H1 (cell line): ENCODE data around the gene FSIP1. TPM values are rescaled to one million over a fixed set of nuclear protein-coding genes. Genes with fewer than 3 reads are reported as not detected.

Source experiments
- CTCF ChIA-PET: fragments of 300-600 bp; sonication (Branson Sonifier 250); formaldehyde crosslinking; loops from one replicate; lab custom pipeline; 2021; ENCODE audit not compliant: partially characterized antibody; lab: Charles Lee
- POLR2A ChIA-PET: fragments of 300-600 bp; sonication (Branson Sonifier 250); formaldehyde crosslinking; loops from one replicate; lab custom pipeline; 2021; ENCODE audit warnings: inconsistent platforms; ENCODE audit not compliant: partially characterized antibody; lab: Charles Lee
- DNase-seq, 2 experiments: peaks; one replicate each; pipeline versions ENCODE4 v3.0.0 to v3.0.0-alpha.2; 2010 to 2022; ENCODE audit warnings: low spot score in 2 of 2, low read depth in 1 of 2, mixed read lengths in 1 of 2
- FAIRE-seq: peaks from 2 replicates; lab custom pipeline; 2011; peaks lifted over from hg19 to GRCh38; lab: Jason Lieb, UNC
- H2AFZ ChIP-seq: 2 replicates; pipeline ENCODE4 v1.8.1; 2012; ENCODE audit warnings: low read length, inconsistent platforms
- H2AK5ac ChIP-seq: 2 replicates; pipeline ENCODE4 v1.6.1; 2013; ENCODE audit warnings: low read depth, low read length
- H2BK120ac ChIP-seq: replicated peaks from 2 replicates; pipeline ENCODE3; 2013; ENCODE audit warnings: low read depth, low read length, inconsistent platforms
- H2BK12ac ChIP-seq: 2 replicates; pipeline ENCODE4 v1.6.1; 2013; ENCODE audit warnings: low read depth, low read length
- H2BK15ac ChIP-seq: 2 replicates; pipeline ENCODE4 v1.6.1; 2013; ENCODE audit warnings: low read length
- H2BK20ac ChIP-seq: 2 replicates; pipeline ENCODE4 v1.6.1; 2013; ENCODE audit warnings: low read length
- H2BK5ac ChIP-seq: 2 replicates; pipeline ENCODE4 v1.6.1; 2013; ENCODE audit warnings: low read depth, low read length
- H3K14ac ChIP-seq: 2 replicates; pipeline ENCODE4 v1.6.1; 2013; ENCODE audit warnings: inconsistent platforms; ENCODE audit not compliant: insufficient read length
- H3K18ac ChIP-seq: 2 replicates; pipeline ENCODE4 v1.6.1; 2013; ENCODE audit warnings: low read length; ENCODE audit errors: extremely low read depth
- H3K23ac ChIP-seq: 2 replicates; pipeline ENCODE4 v1.6.1; 2013; ENCODE audit warnings: inconsistent platforms; ENCODE audit not compliant: insufficient read length
- H3K23me2 ChIP-seq: 2 replicates; pipeline ENCODE4 v1.6.1; 2013; ENCODE audit warnings: low read depth, low read length
- H3K27ac ChIP-seq: 2 replicates; pipeline ENCODE4 v1.6.1; 2011; ENCODE audit warnings: low read depth, low read length, inconsistent platforms
- H3K27me3 ChIP-seq, 4 experiments: replicated peaks in 1 of 4; 1 replicate in 1 of 4; 2 replicates in 3 of 4; pipeline versions ENCODE4 v1.6.1 to v1.8.1; 2011 to 2013; ENCODE audit warnings: low read length in 3 of 4, mild to moderate bottlenecking in 3 of 4, inconsistent platforms in 2 of 4, mixed read lengths in 2 of 4, moderate library complexity in 1 of 4; ENCODE audit not compliant: control insufficient read depth in 3 of 4, insufficient read depth in 3 of 4; ENCODE audit errors: extremely low read depth in 1 of 4
- H3K36me3 ChIP-seq, 4 experiments: 2 replicates each; pipeline versions ENCODE4 v1.6.1 to v1.8.1; 2011 to 2013; ENCODE audit warnings: mild to moderate bottlenecking in 4 of 4, low read length in 3 of 4, moderate library complexity in 2 of 4, control low read depth in 1 of 4, inconsistent platforms in 1 of 4; ENCODE audit not compliant: insufficient read depth in 4 of 4, control insufficient read depth in 2 of 4
- H3K4ac ChIP-seq: replicated peaks from 2 replicates; pipeline ENCODE3; 2013; ENCODE audit warnings: low read length, low read depth, mixed read lengths, inconsistent platforms; ENCODE audit not compliant: insufficient read length
- H3K4me1 ChIP-seq, 4 experiments: replicated peaks in 1 of 4; 1 replicate in 1 of 4; 2 replicates in 3 of 4; pipeline versions ENCODE4 v1.6.1 to v1.8.1; 2011 to 2013; ENCODE audit warnings: low read length in 3 of 4, inconsistent platforms in 2 of 4, mixed read lengths in 1 of 4; ENCODE audit not compliant: insufficient read depth in 4 of 4, control insufficient read depth in 3 of 4
- H3K4me2 ChIP-seq, 2 experiments: 2 replicates each; pipeline versions ENCODE4 v1.6.1 to v1.8.1; 2011 to 2013; ENCODE audit warnings: low read depth in 2 of 2, low read length in 2 of 2, control low read depth in 1 of 2, inconsistent platforms in 1 of 2, mild to moderate bottlenecking in 1 of 2; ENCODE audit not compliant: insufficient read depth in 1 of 2
- H3K4me3 ChIP-seq, 4 experiments: fragments of 200-600, 300-600 bp in 1 of 4; sonication (generic), shearing (Covaris generic), sonication (Bioruptor Twin) in 1 of 4; 2 replicates each; pipeline versions ENCODE4 v1.5.1 to v1.8.1; 2011 to 2016; ENCODE audit warnings: low read length in 4 of 4, low read depth in 3 of 4, control low read depth in 2 of 4, inconsistent platforms in 2 of 4, mild to moderate bottlenecking in 2 of 4, mixed read lengths in 1 of 4, moderate library complexity in 1 of 4; ENCODE audit not compliant: insufficient read depth in 2 of 4; ENCODE audit errors: extremely low read depth in 1 of 4
- H3K56ac ChIP-seq: replicated peaks from 2 replicates; pipeline ENCODE3; 2013; ENCODE audit warnings: low read depth, mild to moderate bottlenecking, mixed read lengths, low read length, inconsistent platforms; ENCODE audit not compliant: insufficient read length
- H3K79me1 ChIP-seq: 2 replicates; pipeline ENCODE4 v1.6.1; 2013; ENCODE audit warnings: low read depth, low read length, control low read depth
- H3K79me2 ChIP-seq, 2 experiments: 2 replicates each; pipeline versions ENCODE4 v1.6.1 to v1.8.1; 2012 to 2013; ENCODE audit warnings: low read length in 2 of 2, mild to moderate bottlenecking in 2 of 2, inconsistent platforms in 1 of 2; ENCODE audit not compliant: insufficient read depth in 2 of 2, control insufficient read depth in 1 of 2
- H3K9ac ChIP-seq, 4 experiments: replicated peaks in 1 of 4; 1 replicate in 1 of 4; 2 replicates in 3 of 4; pipeline versions ENCODE4 v1.6.1 to v1.8.1; 2011 to 2013; ENCODE audit warnings: low read depth in 3 of 4, low read length in 3 of 4, control low read depth in 2 of 4, mild to moderate bottlenecking in 2 of 4, moderate library complexity in 2 of 4, inconsistent platforms in 1 of 4; ENCODE audit errors: extremely low read depth in 1 of 4
- H3K9me3 ChIP-seq, 2 experiments: 2 replicates each; pipeline versions ENCODE4 v1.6.1 to v1.8.1; 2012 to 2013; ENCODE audit warnings: mild to moderate bottlenecking in 2 of 2, moderate library complexity in 2 of 2, control low read depth in 1 of 2, inconsistent platforms in 1 of 2, low read depth in 1 of 2, low read length in 1 of 2, mixed read lengths in 1 of 2; ENCODE audit not compliant: insufficient read depth in 2 of 2
- H4K20me1 ChIP-seq, 2 experiments: replicated peaks in 1 of 2; 2 replicates each; pipeline versions ENCODE3 to v1.8.1; 2011 to 2013; ENCODE audit warnings: inconsistent platforms in 2 of 2, low read length in 2 of 2, mild to moderate bottlenecking in 1 of 2; ENCODE audit not compliant: insufficient read depth in 2 of 2, control insufficient read depth in 1 of 2
- H4K5ac ChIP-seq: 2 replicates; pipeline ENCODE4 v1.6.1; 2013; ENCODE audit warnings: low read length, low read depth, mixed read lengths, inconsistent platforms; ENCODE audit not compliant: insufficient read length
- H4K8ac ChIP-seq: 2 replicates; pipeline ENCODE4 v1.8.0; 2013; ENCODE audit warnings: mild to moderate bottlenecking, moderate library complexity, low read length, inconsistent platforms; ENCODE audit not compliant: insufficient read depth; ENCODE audit errors: extremely low read depth
- H4K91ac ChIP-seq: replicated peaks from 2 replicates; pipeline ENCODE3; 2013; ENCODE audit warnings: low read length, mixed read lengths, inconsistent platforms; ENCODE audit not compliant: insufficient read length
- RBBP5 ChIP-seq: IDR thresholded peaks from 2 replicates; pipeline ENCODE4 v1.7.1; 2012; ENCODE audit warnings: low read depth, mild to moderate bottlenecking, inconsistent platforms, low read length, moderate library complexity, borderline replicate concordance
- RFX5 ChIP-seq: IDR thresholded peaks from 2 replicates; pipeline ENCODE4 v1.6.1; 2011; ENCODE audit warnings: low read depth, low read length, improper control_type of control experiment, borderline replicate concordance
- SRF ChIP-seq: IDR thresholded peaks from 2 replicates; pipeline ENCODE4 v1.6.1; 2011; ENCODE audit warnings: mild to moderate bottlenecking, low read depth, low read length, moderate library complexity
- YY1 ChIP-seq: IDR thresholded peaks from 2 replicates; pipeline ENCODE4 v1.6.1; 2011; ENCODE audit warnings: low read depth, mild to moderate bottlenecking, low read length
- WGBS, 2 experiments: shearing (Covaris generic) in 1 of 2; methylation state at CpG; one replicate each; pipeline versions ENCODE4 v1.1.6 to v1.1.7; 2013 to 2015; ENCODE audit warnings: low lambda C conversion rate in 2 of 2, mixed read lengths in 2 of 2, inconsistent platforms in 1 of 2, low coverage in 1 of 2, missing lambda C conversion rate in 1 of 2; ENCODE audit not compliant: insufficient replicate concordance in 2 of 2, insufficient coverage in 1 of 2, insufficient read length in 1 of 2; ENCODE audit errors: extremely low coverage in 1 of 2, missing lambda C conversion rate in 1 of 2; 5-methylcytosine and 5-hydroxymethylcytosine counted together
- polyA plus RNA-seq, 7 experiments: library from polyadenylated mRNA; depleted of rRNA in 3 of 7; stranded (reverse) in 5 of 7; unstranded in 2 of 7; fragments of >200 nt in 5 of 7; fragments of 200-250 nt in 2 of 7; gene quantifications; 1 replicate in 5 of 7; 2 replicates in 1 of 7; 4 replicates in 1 of 7; pipeline versions ENCODE4 v1.2.1 to v1.2.3, GENCODE V29; 2011 to 2013; ENCODE audit warnings: missing spikeins in 2 of 7, mixed read lengths in 2 of 7
- total RNA-seq: library from RNA; stranded (reverse); fragmentation: NEBNext Ultra II Directional; extraction: Animal tissue kit (Norgen Biotek cat#: 25700); gene quantifications from 2 replicates; pipeline ENCODE4 v1.2.1, GENCODE V29; 2021

Gene FSIP1
- total and polyA plus RNA-seq, 2 of the 8 experiments (the other 6 are each of a cell fraction or from before 2014, with no cell fraction given), result 0.18 to 1.3 TPM

DNA sequence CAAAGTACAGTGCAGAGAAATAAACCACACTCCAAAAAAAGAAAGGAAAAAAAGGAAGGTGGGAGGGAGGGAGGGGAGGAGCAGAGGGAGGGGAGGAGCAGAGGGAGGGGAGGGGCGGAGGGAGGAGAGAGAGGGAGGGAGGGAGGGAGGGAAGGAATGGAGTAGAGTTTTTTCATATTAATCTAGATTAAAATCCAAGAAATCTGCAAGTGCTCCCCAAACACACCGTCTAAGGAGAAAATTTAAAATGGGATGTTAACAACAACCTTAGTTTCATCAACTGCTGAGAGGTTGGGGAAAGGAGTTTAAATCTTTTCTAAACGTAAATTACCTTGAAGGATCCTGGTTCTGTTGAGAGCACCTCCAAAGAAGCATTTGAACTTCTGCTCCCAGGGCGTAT is 6.6 kb downstream of the FSIP1 start:
- DNase-seq (no peak), FAIRE-seq (no peak)
- Histone ChIP-seq H3K4ac (no peak overlapping the region), H3K4me2 (no peak overlapping the region), H4K91ac (no peak overlapping the region), H3K36me3 (no peaks in the 10 kb centered on the region), H2BK12ac (no peak overlapping the region), H3K14ac (no peak overlapping the region), H2BK15ac (no peak overlapping the region), H3K9me3 (no peaks in the 10 kb centered on the region), H3K27ac (no peak overlapping the region), H2AFZ (no peak overlapping the region), H3K79me1 (no peaks in the 10 kb centered on the region), H4K5ac (peak overlapping the region; percentile 2), H4K8ac (no peak overlapping the region), H3K9ac (no peak overlapping the region), H2BK5ac (no peak overlapping the region), H3K18ac (no peak overlapping the region), H3K23me2 (no peaks in the 10 kb centered on the region), H2BK120ac (no peak overlapping the region), H4K20me1 (no peaks in the 10 kb centered on the region), H3K23ac (no peak overlapping the region), H3K79me2 (no peaks in the 10 kb centered on the region), H3K56ac (no peak overlapping the region), H2BK20ac (no peak overlapping the region), H2AK5ac (no peak overlapping the region), H3K4me1 (peaks cover 0 to 10% (median 4%) of the 10 kb centered on the region in 4 experiments; a peak in 4 of 7 replicates), H3K4me3 (no peak overlapping the region), H3K27me3 (no peaks in the 10 kb centered on the region)
- POLR2A ChIA-PET, result no interaction called here
- CTCF ChIA-PET, result interaction anchor here (3.3 kb wide), 1 partner anchor 9 kb away, joined by 14 read pairs; no protein-coding TSS in a partner anchor
- WGBS, 2 experiments, result 93% methylated on average over 3 of the region's 4 CpGs; no CpG with 5 or more reads in 1 of the 2 experiments
- TF ChIP-seq RFX5 (no peak), RBBP5 (no peak), YY1 (no peak), SRF (no peak)
